Smooth muscle cell (in vitro differentiated cells): ENCODE data around the gene ELF2. TPM values are rescaled to one million over a fixed set of nuclear protein-coding genes. Genes with fewer than 3 reads are reported as not detected.

Experiments used
- DNase-seq: peaks from one replicate; lab custom pipeline; 2025; ENCODE audit not compliant: unreplicated experiment; lab: John Stamatoyannopoulos, UW
- H2AFZ ChIP-seq: fragments of 200-600 bp; sonication (generic); 2 replicates; pipeline ENCODE4 v1.6.0; 2016; ENCODE audit warnings: antibody characterized with exemption, low read depth, mild to moderate bottlenecking
- H3F3A ChIP-seq: fragments of 200-600 bp; sonication (generic); 2 replicates; pipeline ENCODE4 v1.6.0; 2017; ENCODE audit warnings: antibody characterized with exemption, low read depth
- H3K27ac ChIP-seq: fragments of 200-600 bp; sonication (generic); 2 replicates; pipeline ENCODE4 v1.5.1; 2016; ENCODE audit warnings: low read depth, mild to moderate bottlenecking
- H3K27me3 ChIP-seq: fragments of 200-600 bp; sonication (generic); 2 replicates; pipeline ENCODE4 v1.6.1; 2016; ENCODE audit warnings: low read depth, mild to moderate bottlenecking
- H3K36me3 ChIP-seq: fragments of 200-600 bp; sonication (generic); 2 replicates; pipeline ENCODE4 v1.5.1; 2016; ENCODE audit warnings: low read depth
- H3K4me1 ChIP-seq: fragments of 200-600 bp; sonication (generic); 2 replicates; pipeline ENCODE4 v1.5.1; 2016; ENCODE audit warnings: low read depth
- H3K4me2 ChIP-seq: fragments of 200-600 bp; sonication (generic); 2 replicates; pipeline ENCODE4 v1.6.0; 2016; ENCODE audit warnings: mild to moderate bottlenecking
- H3K4me3 ChIP-seq: fragments of 200-600 bp; sonication (generic); 2 replicates; pipeline ENCODE4 v1.5.1; 2016; ENCODE audit warnings: mild to moderate bottlenecking
- H3K79me2 ChIP-seq: fragments of 200-600 bp; sonication (generic); 2 replicates; pipeline ENCODE4 v1.6.0; 2016; ENCODE audit warnings: low read depth, mild to moderate bottlenecking
- H3K9ac ChIP-seq: fragments of 200-600 bp; sonication (generic); 2 replicates; pipeline ENCODE4 v1.6.0; 2016; ENCODE audit warnings: low read depth
- H3K9me3 ChIP-seq: fragments of 200-600 bp; sonication (generic); replicated peaks from 2 replicates; pipeline ENCODE4 v1.5.1; 2016; ENCODE audit warnings: low read depth
- H4K20me1 ChIP-seq: fragments of 200-600 bp; sonication (generic); 2 replicates; pipeline ENCODE4 v1.6.0; 2016; ENCODE audit warnings: low read depth
- CTCF ChIP-seq: fragments of 200-600 bp; sonication (generic); IDR thresholded peaks from 2 replicates; pipeline ENCODE4 v1.5.1; 2017; ENCODE audit warnings: borderline replicate concordance, mild to moderate bottlenecking, antibody characterized with exemption; ENCODE audit not compliant: insufficient read depth, poor library complexity, severe bottlenecking
- WGBS: methylation state at CpG from one replicate; pipeline ENCODE4 v1.1.7; 2016; ENCODE audit warnings: low lambda C conversion rate; 5-methylcytosine and 5-hydroxymethylcytosine counted together
- polyA plus RNA-seq: library from polyadenylated mRNA; unstranded; fragments of >200 nt; fragmentation: Nextera tagmentation; extraction: Ambion mirVana; gene quantifications from 2 replicates; pipeline ENCODE4 v1.2.1, GENCODE V29; 2016
- total RNA-seq: library from RNA; depleted of rRNA; stranded (reverse); fragments of >200 nt; gene quantifications from 2 replicates; pipeline ENCODE4 v1.2.3, GENCODE V29; 2014

ELF2 gene
- total and polyA plus RNA-seq, 2 experiments from 2014 or later: 26.1 to 37.2 TPM

DNA sequence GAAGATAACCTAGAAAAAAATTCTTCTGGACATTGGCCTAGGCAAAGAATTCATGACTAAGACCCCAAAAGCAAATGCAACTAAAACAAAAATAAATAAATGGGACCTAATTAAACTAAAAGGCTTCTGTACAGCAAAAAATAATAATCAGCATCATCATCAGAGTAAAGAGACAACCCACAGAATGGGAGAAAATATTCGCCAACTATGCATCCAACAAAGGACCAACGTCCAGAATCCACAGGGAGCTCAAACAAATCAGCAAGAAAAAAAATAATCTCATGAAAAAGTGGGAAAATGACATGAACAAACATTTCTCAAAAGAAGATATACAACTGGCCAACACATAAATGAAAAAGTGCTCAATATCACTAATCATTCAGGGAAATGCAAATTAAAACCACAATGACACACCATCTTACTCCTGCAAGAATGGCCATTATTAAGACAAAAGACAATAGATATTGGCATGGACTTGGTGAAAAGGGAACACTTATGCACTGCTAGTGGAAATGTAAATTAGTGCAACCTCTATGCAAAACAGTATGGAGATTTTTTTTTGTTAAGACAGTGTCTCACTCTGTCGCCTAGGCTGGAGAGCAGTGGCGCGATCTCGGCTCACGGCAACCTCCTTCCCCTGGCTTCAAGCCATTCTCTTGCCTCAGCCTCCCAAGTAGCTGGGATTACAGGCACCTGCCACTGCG is 29.9 kb downstream of the ELF2 start:
- Histone ChIP-seq H4K20me1 (peaks cover 44% of the 10 kb centered on the region), H3K27me3 (no peaks in the 10 kb centered on the region), H3K27ac (no peak overlapping the region), H3K4me3 (no peak overlapping the region), H3K36me3 (no peaks in the 10 kb centered on the region), H3K9ac (no peak overlapping the region), H3K4me2 (no peak overlapping the region), H3K4me1 (no peaks in the 10 kb centered on the region), H3K79me2 (peaks cover 74% of the 10 kb centered on the region), H3K9me3 (no peaks in the 10 kb centered on the region), H3F3A (no peaks in the 10 kb centered on the region), H2AFZ (no peak overlapping the region)
- no peak for TF ChIP-seq CTCF
- 95% methylated on average over 8 of the region's 8 CpGs for WGBS
- DNase-seq: no peak

DNA sequence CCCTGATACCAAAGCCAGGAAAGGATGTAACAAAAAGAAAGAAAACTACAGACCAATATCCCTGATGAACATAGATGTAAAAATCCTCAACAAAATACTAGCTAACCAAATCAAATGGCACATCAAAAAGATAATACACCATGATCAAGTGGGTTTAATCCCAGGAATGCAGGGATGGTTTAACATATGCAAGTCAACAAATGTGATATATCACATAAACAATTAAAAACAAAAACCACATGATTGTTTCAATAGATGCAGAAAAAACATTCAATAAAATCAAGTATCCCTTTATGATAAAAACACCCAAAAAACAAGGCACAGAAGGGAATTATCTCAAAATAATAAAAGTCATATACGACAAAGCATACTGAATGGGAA is 31.5 kb downstream of the ELF2 start:
- 95% methylated on average over 1 of the region's 1 CpG for WGBS
- Histone ChIP-seq H3K79me2 (peaks cover 70% of the 10 kb centered on the region), H3K27me3 (no peaks in the 10 kb centered on the region), H3F3A (no peaks in the 10 kb centered on the region), H3K4me3 (no peak overlapping the region), H3K27ac (no peak overlapping the region), H3K9me3 (no peaks in the 10 kb centered on the region), H3K4me1 (no peaks in the 10 kb centered on the region), H3K9ac (no peak overlapping the region), H3K4me2 (no peak overlapping the region), H2AFZ (no peak overlapping the region), H4K20me1 (peaks cover 54% of the 10 kb centered on the region), H3K36me3 (no peaks in the 10 kb centered on the region)
- TF ChIP-seq CTCF: no peak
- no peak for DNase-seq

DNA sequence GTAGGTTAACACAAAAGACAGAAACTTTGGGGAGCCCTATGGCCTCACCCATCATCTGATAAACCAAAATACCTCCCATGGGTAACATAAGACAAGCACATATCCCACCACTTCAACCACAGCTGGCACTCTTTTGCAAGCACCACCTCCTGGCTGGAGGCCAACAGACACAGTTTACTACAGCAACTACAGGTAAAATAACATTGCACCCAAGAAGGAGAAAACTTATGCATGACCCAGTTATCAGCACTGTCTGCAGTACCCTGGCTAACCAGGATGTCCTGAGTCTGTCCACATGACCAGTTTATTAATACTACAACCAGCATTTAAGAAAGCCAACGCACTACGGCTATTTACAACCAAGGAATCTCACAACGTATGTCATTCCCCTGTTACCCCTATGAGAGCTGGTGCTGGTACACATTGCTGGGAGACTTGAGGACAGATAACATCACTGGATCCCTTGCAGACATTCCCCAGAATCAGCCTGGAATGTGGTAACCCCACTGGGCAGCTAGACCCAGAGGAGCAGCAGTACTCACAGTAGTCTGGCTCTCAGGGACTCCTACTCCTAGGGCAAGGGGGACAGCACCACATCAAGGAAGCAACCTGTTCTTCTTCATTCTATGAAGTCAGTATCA is 32.0 kb downstream of the ELF2 start:
- no peak overlapping the region for H3K27ac ChIP-seq
- no peak for DNase-seq
- no peaks in the 10 kb centered on the region for H3F3A ChIP-seq
- peaks cover 70% of the 10 kb centered on the region for H3K79me2 ChIP-seq
- WGBS: 58% methylated on average over 3 of the region's 3 CpGs
- no peak overlapping the region for H3K9ac ChIP-seq
- no peak overlapping the region for H3K4me3 ChIP-seq
- no peaks in the 10 kb centered on the region for H3K27me3 ChIP-seq
- TF ChIP-seq CTCF: no peak
- no peaks in the 10 kb centered on the region for H3K4me1 ChIP-seq
- H2AFZ ChIP-seq: no peak overlapping the region
- no peak overlapping the region for H3K4me2 ChIP-seq
- H4K20me1 ChIP-seq: peaks cover 58% of the 10 kb centered on the region
- no peaks in the 10 kb centered on the region for H3K9me3 ChIP-seq
- H3K36me3 ChIP-seq: no peaks in the 10 kb centered on the region
